Measurements from ENCODE around the gene CHRNA1.

The CHRNA1 gene

DNA sequence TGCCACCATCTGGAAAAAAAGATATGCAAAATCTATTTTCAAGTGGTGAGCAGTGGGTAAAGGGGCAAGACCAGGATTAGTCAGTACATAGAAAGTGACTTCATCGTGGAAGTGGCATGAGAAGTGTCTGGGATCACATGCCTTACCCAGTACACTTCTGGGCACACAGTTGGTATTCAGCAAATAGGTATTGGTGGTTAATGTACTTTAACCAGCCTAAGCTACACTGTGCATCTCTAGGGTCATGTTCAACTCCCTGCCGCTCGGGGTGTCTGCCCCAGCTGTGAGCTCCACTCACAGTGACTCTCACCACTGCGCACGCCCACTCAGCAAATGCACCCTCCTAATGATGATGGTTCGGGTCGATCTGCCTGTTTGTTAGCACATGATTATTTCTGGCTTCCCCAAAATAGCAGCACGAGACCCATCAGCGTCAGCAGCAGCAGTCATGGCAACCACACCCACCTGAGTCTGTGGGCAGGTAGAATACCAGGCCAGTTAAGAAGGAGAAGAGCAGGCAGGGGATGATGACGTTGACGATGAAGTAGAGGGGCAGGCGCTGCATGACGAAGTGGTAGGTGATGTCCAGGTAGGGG is 11.1 kb downstream of the CHRNA1 start:
- H3K9me3 Mint-ChIP-seq = no peaks in the 10 kb centered on the region
- DNase-seq (ENCODE audit: low spot score in 2 of 2) = peak in 1 of 2 donors; percentile 66
- peak overlapping the region; percentile 53 for H3K4me3 Mint-ChIP-seq
- peaks cover 10% of the 10 kb centered on the region for H3K36me3 Mint-ChIP-seq
- peak overlapping the region; percentile 91 for H3K27ac Mint-ChIP-seq
- peak; percentile 64 for ATAC-seq
- H3K4me1 Mint-ChIP-seq = peaks cover 37% of the 10 kb centered on the region

DNA sequence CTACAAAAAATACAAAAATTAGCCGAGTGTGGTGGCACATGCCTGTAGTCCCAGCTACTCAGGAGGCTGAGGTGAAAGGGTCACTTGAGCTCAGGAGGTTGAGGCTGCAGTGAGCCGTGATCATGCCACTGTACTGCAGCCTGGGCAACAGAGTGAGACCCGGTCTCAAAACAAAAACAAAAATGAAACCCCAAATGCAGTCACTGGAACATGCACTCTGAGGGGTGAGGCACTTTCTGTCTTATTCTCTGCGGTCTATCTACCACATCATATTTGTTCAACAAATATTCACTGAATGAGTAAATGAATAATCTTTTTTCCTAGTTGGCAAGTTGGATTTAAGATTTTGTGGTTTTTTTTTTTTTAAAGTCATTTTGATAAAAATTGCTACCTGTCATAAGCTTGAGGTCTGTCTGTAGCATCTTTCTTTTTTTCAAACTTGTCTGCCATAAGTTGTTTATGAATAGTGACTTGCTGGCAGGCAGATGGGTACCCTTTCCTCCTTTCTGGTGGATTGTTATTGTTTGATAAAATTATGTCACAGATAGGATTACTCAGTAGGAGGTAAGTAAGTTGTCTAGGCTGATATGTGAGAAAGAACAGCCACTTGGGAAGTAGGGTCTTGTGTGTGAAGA is 11.8 kb downstream of the CHRNA1 start:
- DNase-seq (ENCODE audit: low spot score in 2 of 2) (peak in 1 of 2 donors; percentile 72), ATAC-seq (peak; percentile 89)
- Mint-ChIP-seq H3K36me3 (peaks cover 10% of the 10 kb centered on the region), H3K27ac (peak overlapping the region; percentile 91), H3K9me3 (no peaks in the 10 kb centered on the region), H3K4me3 (peak overlapping the region; percentile 53), H3K4me1 (peaks cover 37% of the 10 kb centered on the region)

DNA sequence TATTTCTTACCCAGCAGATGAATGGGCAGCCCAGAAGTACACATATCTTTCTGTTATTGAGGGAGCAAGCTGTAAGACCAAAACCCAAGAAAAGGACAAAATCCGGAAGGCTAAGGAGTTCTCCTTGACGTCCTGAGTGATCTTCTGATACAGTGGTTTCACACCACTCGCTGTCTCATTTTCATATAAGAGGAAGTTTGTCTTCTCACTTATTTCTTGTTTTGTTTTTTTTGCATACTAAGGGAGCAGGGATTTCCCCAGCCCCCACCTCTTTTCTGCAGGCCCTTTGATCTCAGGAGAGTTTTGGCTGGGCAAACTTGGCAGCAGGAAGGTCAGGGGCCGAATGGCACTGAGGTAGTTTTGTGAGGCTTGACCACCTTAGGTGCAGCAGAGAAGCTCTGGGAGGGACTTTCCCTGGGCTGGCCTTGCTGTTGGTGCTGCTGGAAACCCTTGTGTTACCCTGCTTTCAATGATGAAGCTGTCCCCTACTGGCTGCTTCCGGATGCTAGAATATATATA is 13.3 kb downstream of the CHRNA1 start:
- Mint-ChIP-seq H3K27ac (peak overlapping the region; percentile 57), H3K36me3 (peaks cover 10% of the 10 kb centered on the region), H3K4me1 (peaks cover 37% of the 10 kb centered on the region), H3K9me3 (no peaks in the 10 kb centered on the region), H3K4me3 (peak overlapping the region; percentile 58)
- ATAC-seq (peak; percentile 57), DNase-seq (ENCODE audit: low spot score in 2 of 2) (peak in 1 of 2 donors; percentile 75)

DNA sequence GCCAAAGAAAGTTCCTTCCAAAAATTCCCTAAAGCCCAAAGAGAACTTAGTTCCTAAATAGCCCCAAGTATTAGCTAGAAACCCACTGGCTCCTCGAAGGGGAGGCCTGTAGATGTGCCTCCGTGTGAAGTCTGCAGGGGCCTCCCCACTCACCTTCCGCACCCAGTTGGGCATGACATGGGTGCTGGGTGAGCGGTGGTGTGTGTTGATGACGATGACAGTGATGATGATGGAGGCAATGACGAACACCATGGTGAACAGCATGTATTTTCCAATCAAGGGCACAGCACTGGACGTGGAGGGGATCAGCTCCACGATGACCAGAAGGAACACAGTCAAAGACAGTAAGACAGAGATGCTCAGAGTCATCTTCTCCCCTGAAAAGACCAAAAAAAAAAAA is 14.5 kb downstream of the CHRNA1 start:
- DNase-seq (ENCODE audit: low spot score in 2 of 2) (no peak), ATAC-seq (no peak)
- H3K4me1 Mint-ChIP-seq = peaks cover 37% of the 10 kb centered on the region
- H3K4me3 Mint-ChIP-seq = peak overlapping the region; percentile 58
- H3K36me3 Mint-ChIP-seq = peaks cover 10% of the 10 kb centered on the region
- H3K27ac Mint-ChIP-seq = no peak overlapping the region
- H3K9me3 Mint-ChIP-seq = no peaks in the 10 kb centered on the region

DNA sequence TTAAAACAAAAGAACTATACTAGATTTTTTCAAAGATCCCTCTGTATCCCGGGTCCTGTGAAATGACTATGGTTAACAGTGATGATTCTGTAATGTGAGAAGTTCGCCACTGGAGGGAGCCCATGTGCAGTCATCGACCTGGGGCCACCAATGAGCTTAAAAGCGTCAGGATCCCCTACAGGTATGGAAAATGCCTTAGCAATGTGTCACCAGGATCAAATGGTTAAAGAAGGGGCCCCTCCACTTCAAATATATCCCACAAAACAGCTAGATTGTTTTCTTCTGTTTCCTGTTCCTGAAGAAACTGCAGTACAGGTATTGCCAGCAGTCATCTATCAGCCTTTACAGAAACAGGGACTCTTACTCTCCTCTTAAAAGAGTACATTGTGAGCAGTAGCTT is 15.3 kb downstream of the CHRNA1 start:
- DNase-seq (ENCODE audit: low spot score in 2 of 2) (peak; percentile 59 to 83), ATAC-seq (peak; percentile 20)
- peaks cover 10% of the 10 kb centered on the region for H3K36me3 Mint-ChIP-seq
- H3K27ac Mint-ChIP-seq = no peak overlapping the region
- peaks cover 37% of the 10 kb centered on the region for H3K4me1 Mint-ChIP-seq
- no peaks in the 10 kb centered on the region for H3K9me3 Mint-ChIP-seq
- no peak overlapping the region for H3K4me3 Mint-ChIP-seq

DNA sequence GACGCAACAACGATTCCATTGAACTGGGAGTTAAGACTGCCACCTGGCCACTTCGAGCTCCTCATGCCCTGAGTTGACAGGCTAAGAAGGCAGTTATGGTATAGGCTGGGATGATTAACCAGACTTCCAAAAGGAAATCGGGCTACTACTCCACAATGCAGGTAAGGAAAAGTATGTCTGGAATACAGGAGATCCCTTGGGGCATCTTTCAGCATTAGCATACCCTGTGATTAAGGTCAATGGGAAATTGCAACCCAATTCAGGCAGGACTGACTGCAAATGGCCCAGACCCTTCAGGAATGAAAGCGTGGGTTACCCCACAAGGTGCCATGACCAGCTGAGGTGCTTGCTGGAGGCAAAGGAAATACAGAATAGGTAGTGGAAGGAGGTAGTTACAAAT is 19.1 kb downstream of the CHRNA1 start:
- H3K9me3 Mint-ChIP-seq = no peaks in the 10 kb centered on the region
- peaks cover 9% of the 10 kb centered on the region for H3K4me1 Mint-ChIP-seq
- no peak overlapping the region for H3K4me3 Mint-ChIP-seq
- DNase-seq (ENCODE audit: low spot score in 2 of 2) = no peak
- H3K36me3 Mint-ChIP-seq = no peaks in the 10 kb centered on the region
- H3K27ac Mint-ChIP-seq = no peak overlapping the region
- ATAC-seq = no peak

DNA sequence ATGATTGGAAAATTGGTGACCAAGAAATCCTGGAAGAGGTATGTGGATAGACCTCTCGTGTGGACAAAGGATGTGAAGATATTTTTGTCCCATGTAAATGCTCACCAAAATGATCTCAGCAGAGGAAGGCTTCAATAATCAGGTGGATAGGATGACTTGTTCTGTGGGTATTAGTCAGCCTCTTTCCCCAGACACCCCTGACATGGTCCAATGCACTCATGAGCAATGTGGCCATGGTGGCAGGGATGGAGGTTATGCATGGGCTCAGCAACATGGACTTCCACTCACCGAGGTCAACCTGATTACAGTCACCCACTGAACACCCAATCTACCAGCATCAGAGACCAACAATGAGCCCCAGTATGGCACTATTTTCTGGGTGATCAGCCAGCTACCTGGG is 20.2 kb downstream of the CHRNA1 start:
- ATAC-seq (peak; percentile 67), DNase-seq (ENCODE audit: low spot score in 2 of 2) (no peak)
- Mint-ChIP-seq H3K9me3 (no peaks in the 10 kb centered on the region), H3K4me3 (no peak overlapping the region), H3K4me1 (no peaks in the 10 kb centered on the region), H3K36me3 (no peaks in the 10 kb centered on the region), H3K27ac (no peak overlapping the region)

DNA sequence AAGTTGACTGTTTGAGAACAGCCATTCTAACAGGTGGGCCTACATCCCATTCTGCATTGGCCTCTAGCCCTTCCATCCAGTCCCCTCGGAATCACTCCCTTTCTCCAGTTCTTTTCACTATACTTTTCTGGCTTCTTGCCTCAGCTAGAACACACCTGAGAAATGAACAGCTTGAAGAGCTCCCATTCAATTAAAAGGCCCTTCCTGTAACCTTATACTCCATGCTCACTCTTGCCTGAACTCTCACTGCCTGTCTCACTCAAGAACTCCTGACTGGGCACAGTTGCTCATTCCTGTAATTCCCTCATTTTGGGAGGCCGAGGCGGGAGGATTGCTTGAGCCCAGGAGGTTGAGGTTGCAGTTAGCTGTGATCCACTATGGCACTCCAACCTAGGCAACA is 23.6 kb downstream of the CHRNA1 start:
- Mint-ChIP-seq H3K9me3 (no peaks in the 10 kb centered on the region), H3K4me1 (no peaks in the 10 kb centered on the region), H3K27ac (no peak overlapping the region), H3K36me3 (no peaks in the 10 kb centered on the region), H3K4me3 (no peak overlapping the region)
- DNase-seq (ENCODE audit: low spot score in 2 of 2) (no peak), ATAC-seq (no peak)

DNA sequence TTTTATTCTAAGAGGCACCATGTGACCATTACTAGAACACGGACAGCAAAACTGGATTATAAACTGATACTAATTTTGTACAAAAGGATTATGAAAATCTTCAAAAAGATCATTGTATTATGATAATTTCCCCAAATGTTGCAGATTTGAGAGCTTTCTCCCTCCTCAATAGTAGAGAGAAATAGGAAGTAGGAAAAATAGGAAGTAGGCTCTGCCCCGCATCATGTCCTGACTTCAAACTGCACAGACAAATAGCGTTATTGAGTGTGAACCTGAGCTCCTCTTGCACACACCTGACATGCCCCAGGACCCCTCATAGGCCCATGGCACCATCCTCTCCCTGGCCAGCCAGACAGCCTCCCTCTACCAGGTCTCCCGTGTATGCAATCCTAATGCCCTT is 25.4 kb downstream of the CHRNA1 start:
- no peak for ATAC-seq
- Mint-ChIP-seq H3K4me3 (no peak overlapping the region), H3K4me1 (no peaks in the 10 kb centered on the region), H3K9me3 (no peaks in the 10 kb centered on the region), H3K27ac (no peak overlapping the region), H3K36me3 (no peaks in the 10 kb centered on the region)
- DNase-seq (ENCODE audit: low spot score in 2 of 2) = no peak

DNA sequence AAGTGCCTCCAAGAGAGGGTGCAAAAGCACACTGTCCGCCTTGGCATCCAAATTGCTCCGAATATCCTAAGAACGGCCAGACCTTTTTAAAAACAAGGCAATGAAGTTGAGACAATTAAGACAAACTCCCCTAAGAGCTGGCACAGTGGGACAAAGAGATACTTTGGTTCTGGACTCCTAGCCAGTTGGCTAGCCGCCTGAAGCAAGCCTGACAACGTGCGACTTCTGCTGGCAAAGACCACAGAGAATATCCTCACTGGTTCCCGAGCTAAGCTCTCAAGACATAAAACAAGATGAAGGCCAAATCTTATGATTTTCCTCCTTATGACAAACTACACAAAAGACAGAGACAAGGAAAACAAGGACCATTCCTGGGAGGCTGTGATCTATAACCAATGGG is 32.7 kb downstream of the CHRNA1 start:
- no peak for ATAC-seq
- no peak for DNase-seq (ENCODE audit: low spot score in 2 of 2)
- no peak overlapping the region for H3K4me3 Mint-ChIP-seq
- no peaks in the 10 kb centered on the region for H3K9me3 Mint-ChIP-seq
- H3K27ac Mint-ChIP-seq = no peak overlapping the region
- peaks cover 14% of the 10 kb centered on the region for H3K4me1 Mint-ChIP-seq
- no peaks in the 10 kb centered on the region for H3K36me3 Mint-ChIP-seq

DNA sequence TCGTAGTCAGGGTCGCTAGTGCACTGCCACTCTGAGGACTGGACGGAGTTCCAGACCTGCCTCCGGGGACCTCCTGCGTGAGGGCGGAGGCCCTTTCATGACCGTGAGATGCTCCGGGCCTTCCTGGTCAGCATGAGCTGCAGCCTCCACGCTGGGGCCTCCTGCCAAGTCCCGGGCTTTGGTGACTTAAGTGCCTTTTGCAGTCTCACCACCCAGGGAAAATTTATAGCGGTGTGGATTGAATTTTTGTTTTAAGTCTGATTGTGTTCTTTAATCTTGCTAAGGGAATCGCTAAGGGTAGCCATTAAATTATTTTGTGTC is 33.6 kb downstream of the CHRNA1 start:
- peaks cover 14% of the 10 kb centered on the region for H3K4me1 Mint-ChIP-seq
- ATAC-seq (no peak), DNase-seq (ENCODE audit: low spot score in 2 of 2) (no peak)
- peak overlapping the region; percentile 80 for H3K4me3 Mint-ChIP-seq
- H3K9me3 Mint-ChIP-seq = no peaks in the 10 kb centered on the region
- H3K27ac Mint-ChIP-seq = no peak overlapping the region
- no peaks in the 10 kb centered on the region for H3K36me3 Mint-ChIP-seq

DNA sequence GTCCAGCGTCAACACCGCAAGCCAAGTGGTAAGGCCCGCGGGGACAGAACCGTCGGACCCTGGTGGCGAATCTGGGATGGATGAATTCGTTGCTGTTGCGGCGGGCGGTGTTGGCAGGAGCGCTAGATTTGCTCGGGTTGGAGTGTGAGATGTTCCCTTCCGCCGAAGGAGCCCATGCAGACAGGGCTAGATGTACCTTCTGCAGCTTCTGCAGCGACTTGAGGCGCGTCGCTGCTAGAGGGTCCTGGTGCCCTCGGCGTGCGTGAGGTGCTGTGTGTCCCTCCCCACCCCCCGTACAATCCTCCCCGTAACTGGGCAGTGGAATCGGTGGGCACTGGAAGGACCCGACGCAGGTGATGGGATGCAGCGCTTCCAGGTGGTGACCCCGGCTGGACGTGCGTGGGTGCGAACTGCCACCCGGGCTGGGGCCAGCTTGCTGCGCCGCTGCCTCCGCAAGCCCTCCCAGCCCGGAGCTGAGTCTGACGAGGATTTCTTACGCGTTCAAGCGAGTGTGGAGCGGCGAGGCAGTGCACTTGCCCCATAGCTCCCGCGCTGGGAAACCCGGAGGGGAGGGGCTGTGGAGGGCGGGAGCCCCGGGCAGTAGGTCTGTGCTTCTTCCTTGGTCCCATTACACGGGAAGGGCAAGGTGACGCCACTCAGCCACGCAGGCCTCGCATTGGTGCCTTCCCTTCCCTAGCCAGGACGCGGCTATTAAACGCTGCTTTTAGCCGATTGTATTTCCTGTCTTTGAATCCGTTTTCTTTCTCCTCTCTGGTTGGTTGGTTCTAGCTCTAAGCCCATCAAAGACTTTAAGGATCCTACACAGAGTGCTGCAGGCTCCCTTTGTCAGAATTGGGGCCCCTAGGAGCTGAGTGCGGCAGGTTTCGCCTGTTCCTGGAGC is 34.2 kb downstream of the CHRNA1 start:
- peak overlapping the region; percentile 80 for H3K4me3 Mint-ChIP-seq
- H3K9me3 Mint-ChIP-seq = no peaks in the 10 kb centered on the region
- DNase-seq (ENCODE audit: low spot score in 2 of 2) (peak in 1 of 2 donors; percentile 57), ATAC-seq (peak; percentile 77)
- peaks cover 14% of the 10 kb centered on the region for H3K4me1 Mint-ChIP-seq
- H3K36me3 Mint-ChIP-seq = no peaks in the 10 kb centered on the region
- H3K27ac Mint-ChIP-seq = peak overlapping the region; percentile 27

DNA sequence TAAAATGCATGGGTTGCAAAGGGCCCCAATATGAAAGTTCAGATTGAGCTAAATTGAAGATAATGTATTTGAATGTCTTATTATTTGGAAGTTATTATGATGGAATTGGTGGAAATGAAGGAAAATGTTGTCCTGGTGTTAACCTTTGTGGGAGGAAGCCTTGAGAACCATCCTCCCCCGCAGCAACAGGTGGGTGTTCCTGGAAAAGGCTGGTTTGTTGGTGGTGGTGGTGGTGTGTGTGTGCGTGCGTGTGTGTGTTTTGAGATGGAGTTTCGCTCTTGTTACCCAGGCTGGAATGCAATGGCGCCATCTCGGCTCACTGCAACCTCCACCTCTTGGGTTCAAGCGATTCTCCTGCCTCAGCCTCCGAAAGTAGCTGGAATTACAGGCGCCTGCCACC is 36.2 kb downstream of the CHRNA1 start:
- Mint-ChIP-seq H3K4me3 (no peak overlapping the region), H3K27ac (no peak overlapping the region), H3K4me1 (peaks cover 14% of the 10 kb centered on the region), H3K9me3 (no peaks in the 10 kb centered on the region), H3K36me3 (no peaks in the 10 kb centered on the region)
- ATAC-seq (no peak), DNase-seq (ENCODE audit: low spot score in 2 of 2) (no peak)

DNA sequence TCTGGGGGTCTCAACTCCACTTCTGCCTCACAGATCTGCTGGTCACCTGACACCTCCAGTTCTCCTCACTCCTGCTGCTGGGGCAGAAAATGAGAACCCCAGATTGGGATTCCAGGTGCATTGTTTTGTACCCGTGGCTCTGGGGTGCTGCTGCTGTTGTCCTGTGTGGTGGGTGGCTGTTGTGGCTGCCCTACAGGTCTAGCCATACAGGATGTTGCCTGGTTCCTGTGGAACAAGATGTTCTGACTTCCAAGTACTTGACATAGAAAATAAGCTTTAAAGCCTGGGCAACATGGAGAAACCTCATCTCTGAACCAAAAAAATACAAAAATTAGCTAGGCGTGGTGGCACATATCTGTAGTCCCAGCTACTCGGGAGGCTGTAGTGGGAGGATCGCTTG is 38.1 kb downstream of the CHRNA1 start:
- Mint-ChIP-seq H3K27ac (no peak overlapping the region), H3K4me3 (no peak overlapping the region), H3K4me1 (peaks cover 21% of the 10 kb centered on the region), H3K36me3 (no peaks in the 10 kb centered on the region), H3K9me3 (no peaks in the 10 kb centered on the region)
- DNase-seq (ENCODE audit: low spot score in 2 of 2) = no peak
- ATAC-seq = no peak

DNA sequence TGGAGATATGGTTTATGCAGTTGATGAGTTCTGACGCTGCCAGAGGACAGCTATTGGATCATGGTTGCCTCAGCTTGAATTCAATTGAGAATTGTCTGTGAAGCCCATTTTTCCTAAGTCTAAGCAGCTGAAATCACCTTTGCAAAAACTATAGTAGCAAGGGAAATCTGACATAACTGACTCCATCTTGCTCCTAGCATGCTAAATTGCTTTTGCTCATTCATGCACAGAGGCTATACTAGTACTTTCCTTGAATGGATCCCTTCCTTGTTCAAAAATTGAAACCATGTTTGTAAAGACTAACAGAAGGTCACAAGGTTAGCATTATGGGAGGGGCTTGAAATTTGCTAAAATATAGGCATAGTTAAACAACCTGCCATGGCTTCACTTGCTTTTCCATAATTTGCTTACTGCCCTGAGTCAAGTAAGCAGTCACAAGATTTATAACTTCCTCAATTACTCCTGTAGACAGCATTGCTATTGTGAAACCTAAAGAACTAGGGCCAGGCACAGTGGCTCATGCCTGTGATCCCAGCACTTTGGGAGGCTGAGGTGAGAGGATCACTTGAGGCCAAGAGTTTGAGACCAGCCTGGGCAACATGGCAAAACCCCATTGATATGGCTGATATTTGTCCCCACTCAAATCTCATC is 41.2 kb downstream of the CHRNA1 start:
- Mint-ChIP-seq H3K36me3 (no peaks in the 10 kb centered on the region), H3K4me1 (peaks cover 19% of the 10 kb centered on the region), H3K27ac (no peak overlapping the region), H3K9me3 (no peaks in the 10 kb centered on the region), H3K4me3 (no peak overlapping the region)
- ATAC-seq (no peak), DNase-seq (ENCODE audit: low spot score in 2 of 2) (no peak)

All from stimulated activated effector memory CD8-positive, alpha-beta T cell treated with anti-CD3 and anti-CD28 coated beads, Interleukin-12 subunit alpha, Interleukin-12 subunit beta, amount 100 ng/mL, for 72 hours (primary cell).